ENCODE data around the gene HORMAD2.

GRCh38 chr22:30202531-30203006 is 122.3 kb downstream of the HORMAD2 start:
- no peak for TF ChIP-seq CTCF (IDR thresholded peaks at IDR 0.05)
- TF ChIP-seq EZH2 (IDR thresholded peaks at IDR 0.05; ENCODE audit: borderline replicate concordance, insufficient read depth, low read depth, low read length, poor library complexity, severe bottlenecking): no peak

Data from B cell (primary cell).